ENCODE measurements around the gene CEP57L1.

DNA sequence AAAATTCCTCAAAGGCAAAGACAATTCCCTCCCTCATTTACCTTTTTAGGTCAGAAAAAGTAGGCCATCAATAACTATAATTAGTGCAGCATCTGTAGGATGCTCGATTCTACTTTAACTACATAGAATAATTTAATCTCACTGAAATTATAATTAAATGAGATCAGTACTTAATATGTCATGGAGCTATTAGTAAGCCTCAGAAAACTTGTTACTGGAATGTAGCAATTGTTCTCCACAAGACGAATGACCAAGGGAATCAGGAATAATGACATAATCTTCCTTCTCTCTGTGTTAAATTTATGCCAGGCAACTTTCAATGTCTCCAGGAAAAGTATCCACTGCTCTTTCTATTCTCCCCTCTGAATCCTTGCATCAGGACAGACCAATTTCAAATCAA lies 34.7 kb upstream of the CEP57L1 start:
- TF ChIP-seq, protein P1, sequence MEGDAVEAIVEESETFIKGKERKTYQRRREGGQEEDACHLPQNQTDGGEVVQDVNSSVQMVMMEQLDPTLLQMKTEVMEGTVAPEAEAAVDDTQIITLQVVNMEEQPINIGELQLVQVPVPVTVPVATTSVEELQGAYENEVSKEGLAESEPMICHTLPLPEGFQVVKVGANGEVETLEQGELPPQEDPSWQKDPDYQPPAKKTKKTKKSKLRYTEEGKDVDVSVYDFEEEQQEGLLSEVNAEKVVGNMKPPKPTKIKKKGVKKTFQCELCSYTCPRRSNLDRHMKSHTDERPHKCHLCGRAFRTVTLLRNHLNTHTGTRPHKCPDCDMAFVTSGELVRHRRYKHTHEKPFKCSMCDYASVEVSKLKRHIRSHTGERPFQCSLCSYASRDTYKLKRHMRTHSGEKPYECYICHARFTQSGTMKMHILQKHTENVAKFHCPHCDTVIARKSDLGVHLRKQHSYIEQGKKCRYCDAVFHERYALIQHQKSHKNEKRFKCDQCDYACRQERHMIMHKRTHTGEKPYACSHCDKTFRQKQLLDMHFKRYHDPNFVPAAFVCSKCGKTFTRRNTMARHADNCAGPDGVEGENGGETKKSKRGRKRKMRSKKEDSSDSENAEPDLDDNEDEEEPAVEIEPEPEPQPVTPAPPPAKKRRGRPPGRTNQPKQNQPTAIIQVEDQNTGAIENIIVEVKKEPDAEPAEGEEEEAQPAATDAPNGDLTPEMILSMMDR (IDR thresholded peaks at IDR 0.05) = no peak
- no peak for TF ChIP-seq POLR2A (IDR thresholded peaks at IDR 0.05)

Measured in Peyer's patch (tissue), 4 donors.